Left renal cortex interstitium (tissue), 4 donors: ENCODE results near the gene U2AF1L4. TPM values are rescaled to one million over a fixed set of nuclear protein-coding genes. Genes with fewer than 3 reads are reported as not detected.

Experiments used
- polyA plus RNA-seq, 4 donors: library from polyadenylated mRNA; unstranded; fragments of 120-200 nt; gene quantifications; one replicate each; pipeline ENCODE4 v1.2.1, GENCODE V29; 2013; ENCODE audit not compliant: insufficient read length in 4 of 4

The U2AF1L4 gene
- polyA plus RNA-seq, 4 donors: 15.7 to 21.8 (median 19.7) TPM

Other genes starting within 250 kb of the U2AF1L4 start
- gene DMKN, start 231.8 kb downstream of the U2AF1L4 start, polyA plus RNA-seq: 100 to 1,000 TPM in 2 of 4 donors, 10 to 100 TPM in 2; 69.7 to 135 (median 107) TPM
- gene SBSN, start 217.1 kb downstream of the U2AF1L4 start, polyA plus RNA-seq: under 1 TPM in 3 of 4 donors, not detected in 1; 0.10 to 0.24 (median 0.21) TPM
- gene GAPDHS, start 212.0 kb downstream of the U2AF1L4 start, polyA plus RNA-seq: not detected
- gene TMEM147, start 199.8 kb downstream of the U2AF1L4 start, polyA plus RNA-seq: 100 to 1,000 TPM in 2 of 4 donors, 10 to 100 TPM in 2; 80.6 to 113 (median 93.9) TPM
- gene ATP4A, start 181.8 kb downstream of the U2AF1L4 start, polyA plus RNA-seq: under 1 TPM in 1 of 4 donors, not detected in 3; 0.05 TPM
- gene PMIS2, start 159.2 kb downstream of the U2AF1L4 start, polyA plus RNA-seq: not detected
- gene HAUS5, start 132.7 kb downstream of the U2AF1L4 start, polyA plus RNA-seq: 10 to 100 TPM; 18.2 to 30.9 (median 26.9) TPM
- 10 to 100 TPM; 57.1 to 94.4 (median 73.3) TPM for gene RBM42, start 116.4 kb downstream of the U2AF1L4 start, polyA plus RNA-seq
- 1 to 10 TPM; 1.1 to 3.6 (median 2.6) TPM for gene ETV2, start 103.7 kb downstream of the U2AF1L4 start, polyA plus RNA-seq
- gene COX6B1, start 97.1 kb downstream of the U2AF1L4 start, polyA plus RNA-seq: 100 to 1,000 TPM; 302 to 435 (median 348) TPM
- 10 to 100 TPM in 3 of 4 donors, 1 to 10 TPM in 1; 9.8 to 26.7 (median 15.8) TPM for gene UPK1A, start 78.9 kb downstream of the U2AF1L4 start, polyA plus RNA-seq
- under 1 TPM; 0.17 to 0.91 (median 0.44) TPM for gene ZBTB32, start 40.9 kb downstream of the U2AF1L4 start, polyA plus RNA-seq
- gene KMT2B, start 27.4 kb downstream of the U2AF1L4 start, polyA plus RNA-seq: 10 to 100 TPM; 24.2 to 42.6 (median 34.2) TPM
- gene IGFLR1, start 3.0 kb downstream of the U2AF1L4 start, polyA plus RNA-seq: 1 to 10 TPM; 2.8 to 4.6 (median 3.7) TPM
- 10 to 100 TPM; 54.5 to 78.6 (median 66.5) TPM for gene PSENEN, start 233 bp upstream of the U2AF1L4 start, polyA plus RNA-seq
- gene LIN37, start 3.2 kb upstream of the U2AF1L4 start, polyA plus RNA-seq: 10 to 100 TPM; 11.5 to 13.0 (median 12.4) TPM
- gene HSPB6, start 11.6 kb upstream of the U2AF1L4 start, polyA plus RNA-seq: 10 to 100 TPM; 19.4 to 32.3 (median 25.1) TPM
- gene PROSER3, start 12.8 kb upstream of the U2AF1L4 start, polyA plus RNA-seq: 10 to 100 TPM; 11.5 to 28.6 (median 18.2) TPM
- gene ARHGAP33, start 30.1 kb upstream of the U2AF1L4 start, polyA plus RNA-seq: 10 to 100 TPM; 10.9 to 53.7 (median 30.0) TPM
- 10 to 100 TPM; 24.2 to 60.6 (median 39.9) TPM for gene PRODH2, start 67.4 kb upstream of the U2AF1L4 start, polyA plus RNA-seq
- gene NPHS1, start 107.1 kb upstream of the U2AF1L4 start, polyA plus RNA-seq: 100 to 1,000 TPM; 101 to 226 (median 168) TPM
- gene KIRREL2, start 111.5 kb upstream of the U2AF1L4 start, polyA plus RNA-seq: 10 to 100 TPM in 3 of 4 donors, 1 to 10 TPM in 1; 7.7 to 12.8 (median 11.5) TPM
- gene APLP1, start 123.2 kb upstream of the U2AF1L4 start, polyA plus RNA-seq: 10 to 100 TPM; 19.3 to 32.8 (median 28.3) TPM
- gene NFKBID, start 155.1 kb upstream of the U2AF1L4 start, polyA plus RNA-seq: 1 to 10 TPM; 1.3 to 6.0 (median 4.1) TPM
- 1 to 10 TPM; 3.0 to 4.5 (median 3.4) TPM for gene HCST, start 157.1 kb upstream of the U2AF1L4 start, polyA plus RNA-seq
- 10 to 100 TPM in 2 of 4 donors, 1 to 10 TPM in 2; 8.2 to 13.5 (median 11.1) TPM for gene TYROBP, start 162.9 kb upstream of the U2AF1L4 start, polyA plus RNA-seq
- 10 to 100 TPM in 3 of 4 donors, 1 to 10 TPM in 1; 8.6 to 19.9 (median 14.3) TPM for gene LRFN3, start 191.0 kb upstream of the U2AF1L4 start, polyA plus RNA-seq
- gene SDHAF1, start 249.8 kb upstream of the U2AF1L4 start, polyA plus RNA-seq: 10 to 100 TPM; 12.4 to 19.8 (median 15.0) TPM